Natural killer cell treated with Interleukin-12 subunit alpha and Interleukin-12 subunit beta and Interleukin-15 and Interleukin-18, amount 100 ng/mL, for 72 hours (primary cell): ENCODE data around the gene IL12RB2. TPM values are rescaled to one million over a fixed set of nuclear protein-coding genes. Genes with fewer than 3 reads are reported as not detected.

Experiments used
- ATAC-seq, 2 donors: fragments of 150-1000 bp; cut with Tn5 transposase in 1 of 2; sonication (Bioruptor Pico), chemical (Tn5 transposase) in 1 of 2; 2 replicates each; pipeline ENCODE4 v1.10.0; 2021
- DNase-seq: peaks from one replicate; pipeline ENCODE4 v3.0.0; 2022; ENCODE audit warnings: low spot score
- H3K27ac Mint-ChIP-seq, 2 donors: 1 replicate in 1 of 2; 2 replicates in 1 of 2; pipeline ENCODE4 v1.8.0; 2022; ENCODE audit warnings: mixed read lengths in 2 of 2, mild to moderate bottlenecking in 1 of 2, moderate library complexity in 1 of 2
- H3K27me3 Mint-ChIP-seq, 2 donors: 1 replicate in 1 of 2; 2 replicates in 1 of 2; pipeline ENCODE4 v1.8.0; 2022; ENCODE audit warnings: mixed read lengths in 2 of 2
- H3K36me3 Mint-ChIP-seq: one replicate; pipeline ENCODE4 v1.8.0; 2022; ENCODE audit warnings: mixed read lengths
- H3K4me1 Mint-ChIP-seq, 2 donors: 1 replicate in 1 of 2; 2 replicates in 1 of 2; pipeline ENCODE4 v1.8.0; 2022; ENCODE audit warnings: low read depth in 2 of 2, mixed read lengths in 2 of 2, mild to moderate bottlenecking in 1 of 2
- H3K4me3 Mint-ChIP-seq: one replicate; pipeline ENCODE4 v1.8.0; 2022; ENCODE audit warnings: mixed read lengths
- H3K9me3 Mint-ChIP-seq: 2 replicates; pipeline ENCODE4 v1.8.0; 2022; ENCODE audit warnings: mixed read lengths
- total RNA-seq, 2 donors: library from RNA; stranded (reverse); gene quantifications; one replicate each; pipeline ENCODE4 v1.2.3, GENCODE V29; 2022

Gene IL12RB2
- total RNA-seq, 2 donors from 2014 or later, result 265 to 317 TPM

GRCh38 chr1:67317803-67318202 is 10.1 kb downstream of the IL12RB2 start:
- DNase-seq (peak; percentile 89), ATAC-seq (peak; percentile 90 to 93)
- H3K4me3 Mint-ChIP-seq, result no peak overlapping the region
- H3K4me1 Mint-ChIP-seq, result peaks cover 43 to 51% of the 10 kb centered on the region in 2 donors
- H3K27me3 Mint-ChIP-seq, result no peaks in the 10 kb centered on the region
- H3K9me3 Mint-ChIP-seq, result no peaks in the 10 kb centered on the region
- H3K27ac Mint-ChIP-seq, result no peak overlapping the region
- H3K36me3 Mint-ChIP-seq, result peaks cover 36% of the 10 kb centered on the region

- H3K9me3 Mint-ChIP-seq, result no peaks in the 10 kb centered on the region
- ATAC-seq (no peak), DNase-seq (no peak)
- no peaks in the 10 kb centered on the region for H3K27me3 Mint-ChIP-seq
- peak overlapping the region; percentile 71 for H3K4me3 Mint-ChIP-seq
- peaks cover 58% of the 10 kb centered on the region for H3K36me3 Mint-ChIP-seq
- peaks cover 51 to 52% of the 10 kb centered on the region in 2 donors for H3K4me1 Mint-ChIP-seq
- peak overlapping the region in 1 of 2 donors; percentile 77 for H3K27ac Mint-ChIP-seq
Measured at GRCh38 chr1:67322442-67322841, 14.8 kb downstream of the IL12RB2 start.

GRCh38 chr1:67323087-67323486 is 15.4 kb downstream of the IL12RB2 start:
- Mint-ChIP-seq H3K4me1 (peaks cover 55% of the 10 kb centered on the region in 2 donors), H3K9me3 (no peaks in the 10 kb centered on the region), H3K4me3 (peak overlapping the region; percentile 71), H3K36me3 (peaks cover 63% of the 10 kb centered on the region), H3K27me3 (no peaks in the 10 kb centered on the region), H3K27ac (peak overlapping the region in 1 of 2 donors; percentile 77)
- ATAC-seq (peak; percentile 91 to 92), DNase-seq (peak; percentile 77)

- Mint-ChIP-seq H3K27ac (peak overlapping the region in 1 of 2 donors; percentile 78), H3K36me3 (peaks cover 68% of the 10 kb centered on the region)
- DNase-seq, result no peak
Measured at GRCh38 chr1:67324068-67324467, 16.4 kb downstream of the IL12RB2 start.

GRCh38 chr1:67327864-67328466 is 20.3 kb downstream of the IL12RB2 start:
- no peak for ATAC-seq
- H3K4me1 Mint-ChIP-seq, result peaks cover 42 to 63% of the 10 kb centered on the region in 2 donors
- no peaks in the 10 kb centered on the region for H3K27me3 Mint-ChIP-seq
- peaks cover 51% of the 10 kb centered on the region for H3K36me3 Mint-ChIP-seq
- H3K9me3 Mint-ChIP-seq, result no peaks in the 10 kb centered on the region
- H3K27ac Mint-ChIP-seq, result peak overlapping the region; percentile 93 to 96
- no peak for DNase-seq
- H3K4me3 Mint-ChIP-seq, result peak overlapping the region; percentile 79

More at GRCh38 chr1:67324068-67324467, 16.4 kb downstream of the IL12RB2 start:
- no peaks in the 10 kb centered on the region for H3K27me3 Mint-ChIP-seq
- no peak for ATAC-seq
- H3K4me1 Mint-ChIP-seq, result peaks cover 63 to 65% of the 10 kb centered on the region in 2 donors
- H3K4me3 Mint-ChIP-seq, result no peak overlapping the region
- no peaks in the 10 kb centered on the region for H3K9me3 Mint-ChIP-seq

GRCh38 chr1:67332653-67333529 is 25.2 kb downstream of the IL12RB2 start:
- H3K9me3 Mint-ChIP-seq, result no peaks in the 10 kb centered on the region
- H3K4me3 Mint-ChIP-seq, result peak overlapping the region; percentile 78
- peak; percentile 70 for DNase-seq
- H3K27ac Mint-ChIP-seq, result peak overlapping the region; percentile 93 to 96
- peaks cover 56% of the 10 kb centered on the region for H3K36me3 Mint-ChIP-seq
- peaks cover 56 to 81% of the 10 kb centered on the region in 2 donors for H3K4me1 Mint-ChIP-seq
- peak; percentile 90 to 92 for ATAC-seq
- H3K27me3 Mint-ChIP-seq, result no peaks in the 10 kb centered on the region

- Mint-ChIP-seq H3K36me3 (peaks cover 58% of the 10 kb centered on the region), H3K27me3 (no peaks in the 10 kb centered on the region), H3K4me1 (peaks cover 54 to 81% of the 10 kb centered on the region in 2 donors), H3K27ac (peak overlapping the region; percentile 93 to 96), H3K9me3 (no peaks in the 10 kb centered on the region), H3K4me3 (peak overlapping the region; percentile 78)
- DNase-seq, result no peak
- no peak for ATAC-seq
Measured at GRCh38 chr1:67333603-67334002, 25.9 kb downstream of the IL12RB2 start.

GRCh38 chr1:67335411-67335810 is 27.7 kb downstream of the IL12RB2 start:
- Mint-ChIP-seq H3K4me3 (peak overlapping the region; percentile 78), H3K27me3 (no peaks in the 10 kb centered on the region), H3K9me3 (no peaks in the 10 kb centered on the region), H3K4me1 (peaks cover 62 to 86% of the 10 kb centered on the region in 2 donors), H3K27ac (peak overlapping the region; percentile 93 to 96), H3K36me3 (peaks cover 64% of the 10 kb centered on the region)
- no peak for ATAC-seq
- no peak for DNase-seq

GRCh38 chr1:67336157-67336556 is 28.5 kb downstream of the IL12RB2 start:
- DNase-seq, result no peak

GRCh38 chr1:67336783-67337182 is 29.1 kb downstream of the IL12RB2 start:
- H3K4me3 Mint-ChIP-seq, result peak overlapping the region; percentile 78
- H3K9me3 Mint-ChIP-seq, result no peaks in the 10 kb centered on the region
- H3K27ac Mint-ChIP-seq, result peak overlapping the region; percentile 93 to 96
- DNase-seq (peak; percentile 76), ATAC-seq (peak; percentile 33 to 45)
- H3K27me3 Mint-ChIP-seq, result no peaks in the 10 kb centered on the region
- H3K36me3 Mint-ChIP-seq, result peaks cover 72% of the 10 kb centered on the region
- peaks cover 72 to 89% of the 10 kb centered on the region in 2 donors for H3K4me1 Mint-ChIP-seq

More at GRCh38 chr1:67336157-67336556, 28.5 kb downstream of the IL12RB2 start:
- Mint-ChIP-seq H3K4me1 (peaks cover 66 to 86% of the 10 kb centered on the region in 2 donors), H3K36me3 (peaks cover 66% of the 10 kb centered on the region), H3K27me3 (no peaks in the 10 kb centered on the region), H3K4me3 (peak overlapping the region; percentile 78), H3K27ac (peak overlapping the region; percentile 93 to 96), H3K9me3 (no peaks in the 10 kb centered on the region)
- ATAC-seq, result peak in 1 of 2 donors; percentile 29

GRCh38 chr1:67338642-67339041 is 31.0 kb downstream of the IL12RB2 start:
- DNase-seq (peak; percentile 65), ATAC-seq (no peak)
- Mint-ChIP-seq H3K27me3 (no peaks in the 10 kb centered on the region), H3K4me1 (peaks cover 73 to 92% of the 10 kb centered on the region in 2 donors), H3K36me3 (peaks cover 80% of the 10 kb centered on the region), H3K9me3 (no peaks in the 10 kb centered on the region), H3K27ac (peak overlapping the region; percentile 93 to 96), H3K4me3 (peak overlapping the region; percentile 87)

GRCh38 chr1:67339623-67340343 is 32.1 kb downstream of the IL12RB2 start:
- Mint-ChIP-seq H3K4me3 (peak overlapping the region; percentile 87), H3K36me3 (peaks cover 75% of the 10 kb centered on the region), H3K4me1 (peaks cover 69 to 85% of the 10 kb centered on the region in 2 donors), H3K27me3 (no peaks in the 10 kb centered on the region), H3K27ac (peak overlapping the region; percentile 93 to 96), H3K9me3 (no peaks in the 10 kb centered on the region)
- no peak for DNase-seq
- ATAC-seq, result peak; percentile 61 to 71
